Measurements from ENCODE around the gene TEX22. TPM values are rescaled to one million over a fixed set of nuclear protein-coding genes. Genes with fewer than 3 reads are reported as not detected.

Gene TEX22
- total RNA-seq, 1 donor from 2014 or later, result 0.31 TPM

- no peak for DNase-seq
These were observed 23.6 kb downstream of the TEX22 start for GRCh38 chr14:105421723-105422615.

- no peak for DNase-seq
These were observed 24.6 kb downstream of the TEX22 start for GRCh38 chr14:105422695-105423487.

- DNase-seq, result no peak
These were observed 25.3 kb downstream of the TEX22 start for GRCh38 chr14:105423488-105424195.

- no peak for DNase-seq
These were observed 26.5 kb downstream of the TEX22 start for GRCh38 chr14:105424861-105425260.

GRCh38 chr14:105425823-105426247 lies 27.5 kb downstream of the TEX22 start:
- no peak for DNase-seq

GRCh38 chr14:105426416-105427130 lies 28.2 kb downstream of the TEX22 start:
- no peak for DNase-seq

GRCh38 chr14:105427412-105427811 lies 29.1 kb downstream of the TEX22 start:
- DNase-seq, result no peak

- DNase-seq, result no peak
These were observed 29.7 kb downstream of the TEX22 start for GRCh38 chr14:105427936-105428485.

GRCh38 chr14:105430042-105430441 lies 31.7 kb downstream of the TEX22 start:
- no peak for DNase-seq

- no peak for DNase-seq
These were observed 32.2 kb downstream of the TEX22 start for GRCh38 chr14:105430565-105430964.

- DNase-seq, result no peak
These were observed 32.9 kb downstream of the TEX22 start for GRCh38 chr14:105431256-105431655.

GRCh38 chr14:105432657-105433056 lies 34.3 kb downstream of the TEX22 start:
- no peak for DNase-seq

- no peak for DNase-seq
These were observed 34.8 kb downstream of the TEX22 start for GRCh38 chr14:105433161-105433605.

- DNase-seq, result no peak
These were observed 38.1 kb downstream of the TEX22 start for GRCh38 chr14:105436402-105436801.

GRCh38 chr14:105436891-105437722 lies 38.8 kb downstream of the TEX22 start:
- no peak for DNase-seq

- no peak for DNase-seq
These were observed 39.6 kb downstream of the TEX22 start for GRCh38 chr14:105437723-105438500.

GRCh38 chr14:105439179-105439578 lies 40.8 kb downstream of the TEX22 start:
- DNase-seq, result no peak

GRCh38 chr14:105439710-105440553 lies 41.6 kb downstream of the TEX22 start:
- DNase-seq, result peak; percentile 21

- DNase-seq, result no peak
These were observed 42.2 kb downstream of the TEX22 start for GRCh38 chr14:105440554-105440900.
